Body of pancreas (tissue), 4 donors: ENCODE results near the gene CYB5B. TPM values are rescaled to one million over a fixed set of nuclear protein-coding genes. Genes with fewer than 3 reads are reported as not detected.
"Not testable (repeated sequence)": the region's sequence is repeated elsewhere in the genome, so short reads cannot be mapped to it uniquely, and the experiment has no call there.

Source experiments
- ATAC-seq: fragments of 150-250 bp; one replicate; pipeline ENCODE4 v1.9.1; 2016
- DNase-seq, 4 donors: peaks; one replicate each; pipeline ENCODE4 v3.0.0-alpha.2; 2019
- H3K27ac ChIP-seq, 4 donors: fragments of 200-600 bp; sonication (generic); 1 replicate in 3 of 4; 2 replicates in 1 of 4; pipeline versions ENCODE4 v1.5.1 to v1.6.1; 2016 to 2019; ENCODE audit warnings: mild to moderate bottlenecking in 1 of 4, mixed read lengths in 1 of 4, moderate library complexity in 1 of 4
- H3K27me3 ChIP-seq, 2 donors: fragments of 200-600 bp; sonication (generic); one replicate each; pipeline ENCODE4 v1.6.0; 2016; ENCODE audit warnings: mild to moderate bottlenecking in 1 of 2
- H3K36me3 ChIP-seq, 2 donors: fragments of 200-600 bp; sonication (generic); replicated peaks in 1 of 2; 2 replicates each; pipeline ENCODE4 v1.5.1; 2016; ENCODE audit warnings: low read depth in 2 of 2; ENCODE audit not compliant: insufficient read depth in 1 of 2
- H3K4me1 ChIP-seq: fragments of 200-600 bp; sonication (generic); one replicate; pipeline ENCODE4 v1.6.0; 2016
- H3K4me3 ChIP-seq, 2 donors: fragments of 200-600 bp; sonication (generic); 1 replicate in 1 of 2; 2 replicates in 1 of 2; pipeline ENCODE4 v1.5.1; 2016 to 2019
- H3K9me3 ChIP-seq, 3 donors: fragments of 200-600 bp; sonication (generic); 1 replicate in 2 of 3; 2 replicates in 1 of 3; pipeline ENCODE4 v1.5.1; 2016
- POLR2A ChIP-seq, 3 donors: fragments of 450-650 bp; IDR thresholded peaks; one replicate each; pipeline ENCODE4 v1.6.1; 2016; ENCODE audit warnings: antibody characterized with exemption in 3 of 3, mild to moderate bottlenecking in 2 of 3
- WGBS, 2 donors: methylation state at CpG; one replicate each; pipeline ENCODE4 v1.1.5; 2017; 5-methylcytosine and 5-hydroxymethylcytosine counted together
- intact Hi-C: fragments of 100-400 bp; cut with DNase I; formaldehyde crosslinking; loops from one replicate; pipeline ENCODE4 v1.15.1; 2023
- total RNA-seq, 2 donors: library from RNA; depleted of rRNA; stranded (reverse); fragments of >200 nt; gene quantifications; one replicate each; pipeline ENCODE4 v1.1.0, GENCODE V29; 2016
- TF ChIP-seq, protein P1 (sequence below), 7 experiments: fragments of 450-650 bp in 4 of 7; fragments of 200-600 bp in 3 of 7; sonication (generic) in 3 of 7; IDR thresholded peaks; one replicate each; pipeline ENCODE4 v1.5.1; 2016 to 2019; ENCODE audit warnings: antibody characterized with exemption in 7 of 7

The CYB5B gene
- total RNA-seq, 2 donors from 2014 or later: 8.2 to 20.0 TPM

DNA sequence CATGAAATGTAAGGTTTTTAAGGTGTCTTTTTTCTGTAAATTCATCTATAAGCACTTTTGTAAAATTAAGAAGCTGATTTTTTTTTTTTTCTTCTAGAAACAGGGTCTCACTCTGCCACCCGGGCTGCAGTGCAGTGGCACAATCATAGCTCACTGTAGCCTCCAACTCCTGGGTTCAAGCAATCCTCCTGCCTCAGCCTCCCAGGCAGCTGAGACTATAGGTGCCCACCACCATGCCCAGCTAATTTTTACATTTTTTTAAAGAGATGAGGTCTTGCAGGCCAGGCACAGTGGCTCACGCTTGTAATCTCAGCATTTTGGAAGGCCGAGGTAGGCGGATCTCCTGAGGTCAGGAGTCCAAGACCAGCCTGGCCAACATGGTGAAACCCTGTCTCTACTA lies 4.5 kb upstream of the CYB5B start:
- no peaks in the 10 kb centered on the region for H3K9me3 ChIP-seq
- H3K27me3 ChIP-seq: no peaks in the 10 kb centered on the region
- H3K4me3 ChIP-seq: no peak overlapping the region
- DNase-seq (no peak), ATAC-seq (no peak)
- H3K27ac ChIP-seq: no peak overlapping the region
- TF ChIP-seq POLR2A (IDR thresholded peaks at IDR 0.05): no peak
- TF ChIP-seq, protein P1, sequence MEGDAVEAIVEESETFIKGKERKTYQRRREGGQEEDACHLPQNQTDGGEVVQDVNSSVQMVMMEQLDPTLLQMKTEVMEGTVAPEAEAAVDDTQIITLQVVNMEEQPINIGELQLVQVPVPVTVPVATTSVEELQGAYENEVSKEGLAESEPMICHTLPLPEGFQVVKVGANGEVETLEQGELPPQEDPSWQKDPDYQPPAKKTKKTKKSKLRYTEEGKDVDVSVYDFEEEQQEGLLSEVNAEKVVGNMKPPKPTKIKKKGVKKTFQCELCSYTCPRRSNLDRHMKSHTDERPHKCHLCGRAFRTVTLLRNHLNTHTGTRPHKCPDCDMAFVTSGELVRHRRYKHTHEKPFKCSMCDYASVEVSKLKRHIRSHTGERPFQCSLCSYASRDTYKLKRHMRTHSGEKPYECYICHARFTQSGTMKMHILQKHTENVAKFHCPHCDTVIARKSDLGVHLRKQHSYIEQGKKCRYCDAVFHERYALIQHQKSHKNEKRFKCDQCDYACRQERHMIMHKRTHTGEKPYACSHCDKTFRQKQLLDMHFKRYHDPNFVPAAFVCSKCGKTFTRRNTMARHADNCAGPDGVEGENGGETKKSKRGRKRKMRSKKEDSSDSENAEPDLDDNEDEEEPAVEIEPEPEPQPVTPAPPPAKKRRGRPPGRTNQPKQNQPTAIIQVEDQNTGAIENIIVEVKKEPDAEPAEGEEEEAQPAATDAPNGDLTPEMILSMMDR (IDR thresholded peaks at IDR 0.05): no peak
- WGBS, 2 donors: 78 to 97% methylated on average over 4 of the region's 4 CpGs
- H3K36me3 ChIP-seq: no peaks in the 10 kb centered on the region
- intact Hi-C loops: no loop called here
- H3K4me1 ChIP-seq: peaks cover 6% of the 10 kb centered on the region

DNA sequence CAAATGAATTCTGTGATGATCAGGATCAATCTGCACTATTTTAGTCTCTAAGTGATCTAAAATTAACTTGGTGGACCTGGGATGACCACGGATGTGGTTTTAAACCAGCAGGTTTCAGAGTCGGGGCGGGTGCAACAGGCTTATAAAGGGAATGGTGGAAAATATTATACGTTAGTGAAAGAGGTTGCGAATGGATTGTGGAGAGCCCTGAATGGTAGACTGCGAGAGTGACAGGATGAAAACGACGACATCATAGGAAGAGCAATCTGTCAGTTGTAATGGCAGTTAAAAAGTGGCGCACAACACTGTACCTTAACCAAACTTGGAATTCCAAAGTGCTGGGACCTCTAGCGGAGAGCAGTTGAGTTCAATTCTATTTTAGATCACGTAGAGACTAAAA lies 1.2 kb upstream of the CYB5B start:
- TF ChIP-seq, protein P1 (IDR thresholded peaks at IDR 0.05): no peak
- no peak for TF ChIP-seq POLR2A (IDR thresholded peaks at IDR 0.05)
- no peaks in the 10 kb centered on the region for H3K27me3 ChIP-seq
- no peak overlapping the region for H3K4me3 ChIP-seq
- 78 to 81% methylated on average over 11 of the region's 11 CpGs for WGBS, 2 donors
- H3K9me3 ChIP-seq: no peaks in the 10 kb centered on the region
- DNase-seq (no peak), ATAC-seq (no peak)
- H3K36me3 ChIP-seq: peaks cover 0 to 3% of the 10 kb centered on the region in 2 donors
- intact Hi-C loops: no loop called here
- H3K27ac ChIP-seq: no peak overlapping the region
- H3K4me1 ChIP-seq: peaks cover 17% of the 10 kb centered on the region

DNA sequence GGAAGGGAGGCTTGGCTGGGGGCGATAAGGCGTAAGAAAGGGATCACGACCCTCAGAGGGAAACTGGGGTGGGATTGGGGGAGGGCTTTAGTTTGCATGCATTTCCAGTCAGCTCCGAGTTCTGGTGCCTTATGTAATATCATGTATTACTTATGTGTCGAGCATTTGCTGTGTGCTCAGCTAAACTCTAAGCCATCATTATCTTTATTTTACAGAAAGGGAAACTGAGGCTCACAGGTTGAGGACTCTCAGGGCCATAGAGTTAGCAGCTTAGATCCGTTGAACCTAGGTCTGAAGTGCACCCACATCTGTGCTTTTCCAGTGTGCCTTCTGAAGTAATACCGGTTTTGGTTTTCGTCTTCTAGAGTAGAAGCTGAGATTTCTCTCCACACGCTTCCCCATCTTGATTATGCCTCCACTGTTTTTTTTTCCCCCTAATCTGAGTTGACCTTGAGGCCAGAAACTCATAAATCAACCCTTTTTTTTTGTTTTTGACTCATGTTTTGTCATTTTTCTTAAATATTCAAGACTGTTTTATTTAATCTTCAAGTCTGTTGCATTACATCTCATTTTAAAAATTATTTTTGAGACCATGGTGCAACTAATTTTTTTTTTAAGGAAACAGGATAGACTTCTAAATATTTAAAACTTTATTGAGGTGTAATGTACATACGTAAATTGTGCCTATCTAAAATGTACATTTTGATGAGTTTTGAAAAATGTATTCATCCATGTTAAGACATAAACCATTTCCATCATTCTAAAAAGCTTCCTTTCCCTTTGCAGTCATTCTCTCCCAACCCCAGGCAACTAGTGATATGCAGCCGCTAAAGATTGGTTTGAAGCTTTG lies 741 bp downstream of the CYB5B start:
- 10 to 12% methylated on average over 11 of the region's 11 CpGs for WGBS, 2 donors
- peaks cover 0 to 3% of the 10 kb centered on the region in 2 donors for H3K36me3 ChIP-seq
- no peaks in the 10 kb centered on the region for H3K9me3 ChIP-seq
- no peaks in the 10 kb centered on the region for H3K27me3 ChIP-seq
- TF ChIP-seq, protein P1 (IDR thresholded peaks at IDR 0.05): no peak
- no peak for TF ChIP-seq POLR2A (IDR thresholded peaks at IDR 0.05)
- DNase-seq (no peak), ATAC-seq (no peak)
- H3K27ac ChIP-seq: peak overlapping the region; percentile 72 to 82 (median 74)
- intact Hi-C loops: no loop called here
- peak overlapping the region; percentile 24 to 39 for H3K4me3 ChIP-seq
- peaks cover 17% of the 10 kb centered on the region for H3K4me1 ChIP-seq

DNA sequence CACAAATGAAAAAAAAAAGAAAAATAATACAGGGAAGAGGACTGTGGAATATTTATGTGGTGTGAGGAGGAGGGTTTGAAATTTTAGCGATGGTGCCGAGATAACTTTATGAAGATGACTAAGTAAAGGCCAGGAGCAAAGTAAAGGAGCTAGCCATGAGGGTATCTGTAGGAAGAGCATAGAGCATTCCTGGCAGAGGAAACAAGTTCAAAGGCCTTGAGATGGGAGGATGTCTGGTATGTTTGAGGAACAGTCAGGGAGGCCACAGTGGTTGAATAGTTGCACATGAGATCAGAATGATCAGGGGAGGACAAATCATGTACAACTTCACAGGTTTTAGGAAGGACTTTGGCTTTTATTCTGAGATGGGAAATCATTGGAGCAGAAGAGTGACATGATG lies 4.2 kb downstream of the CYB5B start:
- no peak for TF ChIP-seq POLR2A (IDR thresholded peaks at IDR 0.05)
- WGBS, 2 donors: 89 to 94% methylated on average over 2 of the region's 2 CpGs
- H3K36me3 ChIP-seq: peaks cover 0 to 8% of the 10 kb centered on the region in 2 donors

DNA sequence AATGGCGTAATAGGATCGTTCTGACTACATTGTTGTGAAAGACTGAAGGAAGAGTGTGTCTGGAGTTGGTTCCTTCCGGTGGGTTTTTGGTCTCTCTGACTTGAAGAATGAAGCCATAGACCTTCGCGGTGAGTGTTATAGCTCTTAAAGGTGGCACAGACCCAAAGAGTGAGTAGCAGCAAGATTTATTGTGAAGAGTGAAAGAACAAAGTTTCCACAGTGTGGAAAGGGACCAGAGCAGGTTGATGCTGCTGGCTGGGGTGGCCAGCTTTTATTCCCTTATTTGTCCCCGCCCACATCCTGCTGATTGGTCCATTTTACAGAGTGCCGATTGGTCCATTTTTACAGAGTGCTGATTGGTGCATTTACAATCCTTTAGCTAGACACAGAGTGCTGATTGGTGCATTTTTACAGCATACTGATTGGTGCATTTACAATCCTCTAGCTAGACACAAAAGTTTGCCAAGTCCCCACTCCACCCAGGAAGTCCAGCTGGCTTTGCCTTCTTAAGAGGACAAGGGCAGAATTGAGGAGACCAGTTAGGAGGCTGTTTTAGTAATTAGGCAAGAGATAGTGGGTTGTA lies 4.7 kb downstream of the CYB5B start:
- H3K27ac ChIP-seq, ATAC-seq, H3K4me3 ChIP-seq, H3K9me3 ChIP-seq, H3K36me3 ChIP-seq, DNase-seq, H3K27me3 ChIP-seq, intact Hi-C loops: not testable (repeated sequence)
- H3K4me1 ChIP-seq: peaks cover 11% of the 10 kb centered on the region
- 89 to 96% methylated on average over 7 of the region's 7 CpGs for WGBS, 2 donors

More for the DNA sequence above, 4.2 kb downstream of the CYB5B start:
- intact Hi-C loops: no loop called here
- no peak overlapping the region for H3K4me3 ChIP-seq
- H3K27me3 ChIP-seq: no peaks in the 10 kb centered on the region
- ATAC-seq (no peak), DNase-seq (no peak)
- no peak overlapping the region for H3K27ac ChIP-seq
- peaks cover 13% of the 10 kb centered on the region for H3K4me1 ChIP-seq
- no peaks in the 10 kb centered on the region for H3K9me3 ChIP-seq
